OCI-LY1 (cell line): ENCODE results near the gene CACNA1I.

Experiments used
- CTCF ChIP-seq: fragments of 200-600 bp; sonication (generic), shearing (Covaris generic); IDR thresholded peaks from 2 replicates; pipeline ENCODE4 v1.5.1; 2017; ENCODE audit warnings: mild to moderate bottlenecking, antibody characterized with exemption, low read length, moderate library complexity, mixed read lengths
- EZH2 ChIP-seq: fragments of 200-600 bp; sonication (generic), shearing (Covaris generic); IDR thresholded peaks from 2 replicates; pipeline ENCODE4 v1.8.0; 2017; ENCODE audit warnings: borderline replicate concordance, mixed run types, mild to moderate bottlenecking, antibody characterized with exemption, low read length, moderate library complexity, mixed read lengths

- TF ChIP-seq CTCF (no peak), EZH2 (no peak)
These were observed 12.3 kb upstream of the CACNA1I start for GRCh38 chr22:39558254-39558727.
